Prostate gland (tissue), 2 donors: Measurements from ENCODE around the gene LPP. TPM values are rescaled to one million over a fixed set of nuclear protein-coding genes. Genes with fewer than 3 reads are reported as not detected.

Experiments
- DNase-seq: peaks from one replicate; pipeline ENCODE4 v3.0.0-alpha.2; 2019; ENCODE audit warnings: low spot score
- H3K27ac ChIP-seq, 2 donors: fragments of 200-600 bp; sonication (generic); 2 replicates each; pipeline ENCODE4 v1.5.1; 2017 to 2019
- H3K27me3 ChIP-seq: fragments of 200-600 bp; sonication (generic); replicated peaks from 2 replicates; pipeline ENCODE4 v1.5.1; 2019; ENCODE audit not compliant: insufficient read depth
- H3K36me3 ChIP-seq, 2 donors: fragments of 200-600 bp; sonication (generic); 1 replicate in 1 of 2; 2 replicates in 1 of 2; pipeline versions ENCODE4 v1.5.1 to v1.8.1; 2017 to 2019
- H3K4me1 ChIP-seq: fragments of 200-600 bp; sonication (generic); replicated peaks from 2 replicates; pipeline ENCODE4 v1.5.1; 2019
- H3K4me3 ChIP-seq, 2 donors: fragments of 200-600 bp; sonication (generic); 2 replicates each; pipeline ENCODE4 v1.5.1; 2017 to 2019
- H3K9me3 ChIP-seq: fragments of 200-600 bp; sonication (generic); 2 replicates; pipeline ENCODE4 v1.5.1; 2017
- CTCF ChIP-seq, 4 experiments: fragments of 200-600 bp in 2 of 4; fragments of 450-650 bp in 2 of 4; sonication (generic) in 2 of 4; IDR thresholded peaks; 1 replicate in 3 of 4; 2 replicates in 1 of 4; pipeline ENCODE4 v1.5.1; 2016 to 2019; ENCODE audit warnings: antibody characterized with exemption in 4 of 4, mild to moderate bottlenecking in 2 of 4, moderate library complexity in 2 of 4
- POLR2A ChIP-seq: fragments of 450-650 bp; IDR thresholded peaks from one replicate; pipeline ENCODE4 v1.6.1; 2016; ENCODE audit warnings: antibody characterized with exemption, mild to moderate bottlenecking
- POLR2AphosphoS5 ChIP-seq: sonication (generic); formaldehyde crosslinking; IDR thresholded peaks from one replicate; pipeline ENCODE4 v1.6.1; 2017; ENCODE audit warnings: antibody characterized with exemption
- WGBS: methylation state at CpG from one replicate; pipeline ENCODE4 v1.1.5; 2018; 5-methylcytosine and 5-hydroxymethylcytosine counted together
- intact Hi-C: fragments of 100-400 bp; cut with DNase I; formaldehyde crosslinking; loops from one replicate; pipeline ENCODE4 v1.14.2; 2022
- total RNA-seq, 2 donors: library from RNA; depleted of rRNA; stranded (reverse); fragments of >200 nt; gene quantifications; one replicate each; pipeline ENCODE4 v1.1.0, GENCODE V29; 2016

Gene LPP
- total RNA-seq, 2 donors from 2014 or later, result 219 to 248 TPM

GRCh38 chr3:188432802-188433520, 279.0 kb downstream of the LPP start:
- H3K9me3 ChIP-seq, result no peaks in the 10 kb centered on the region
- no peak overlapping the region for H3K27ac ChIP-seq
- H3K27me3 ChIP-seq, result no peaks in the 10 kb centered on the region
- no peak overlapping the region for H3K4me3 ChIP-seq
- no peaks in the 10 kb centered on the region for H3K36me3 ChIP-seq
- no peaks in the 10 kb centered on the region for H3K4me1 ChIP-seq
- no peak for TF ChIP-seq POLR2AphosphoS5
- TF ChIP-seq POLR2A, result no peak
- TF ChIP-seq CTCF (IDR thresholded peaks at IDR 0.05), result no peak
- no peak for DNase-seq
- intact Hi-C loops, result no loop called here
- WGBS, result 44% methylated on average over 6 of the region's 6 CpGs

- DNase-seq, result no peak
- WGBS, result 83% methylated on average over 5 of the region's 5 CpGs
- no peaks in the 10 kb centered on the region for H3K27me3 ChIP-seq
- no peaks in the 10 kb centered on the region for H3K36me3 ChIP-seq
- no peaks in the 10 kb centered on the region for H3K9me3 ChIP-seq
- no peak overlapping the region for H3K4me3 ChIP-seq
- no peaks in the 10 kb centered on the region for H3K4me1 ChIP-seq
- TF ChIP-seq POLR2A, result no peak
- TF ChIP-seq CTCF (IDR thresholded peaks at IDR 0.05), result no peak
- TF ChIP-seq POLR2AphosphoS5, result no peak
- no peak overlapping the region for H3K27ac ChIP-seq
- intact Hi-C loops, result no loop called here
Measured at GRCh38 chr3:188433521-188434150, 279.7 kb downstream of the LPP start.

- H3K36me3 ChIP-seq, result no peaks in the 10 kb centered on the region
- no peak overlapping the region for H3K4me3 ChIP-seq
- intact Hi-C loops, result no loop called here
- H3K9me3 ChIP-seq, result no peaks in the 10 kb centered on the region
- WGBS, result 91% methylated on average over 3 of the region's 3 CpGs
- DNase-seq, result no peak
- H3K4me1 ChIP-seq, result no peaks in the 10 kb centered on the region
- no peak overlapping the region for H3K27ac ChIP-seq
- no peaks in the 10 kb centered on the region for H3K27me3 ChIP-seq
- no peak for TF ChIP-seq CTCF (IDR thresholded peaks at IDR 0.05)
- TF ChIP-seq POLR2AphosphoS5, result no peak
- TF ChIP-seq POLR2A, result no peak
Measured at GRCh38 chr3:188434594-188434993, 280.6 kb downstream of the LPP start.

GRCh38 chr3:188435266-188435665, 281.3 kb downstream of the LPP start:
- DNase-seq, result no peak
- Histone ChIP-seq H3K27ac (no peak overlapping the region), H3K27me3 (no peaks in the 10 kb centered on the region), H3K36me3 (no peaks in the 10 kb centered on the region), H3K4me3 (no peak overlapping the region), H3K4me1 (no peaks in the 10 kb centered on the region), H3K9me3 (no peaks in the 10 kb centered on the region)
- WGBS, result 57% methylated on average over 1 of the region's 1 CpG
- intact Hi-C loops, result no loop called here
- TF ChIP-seq POLR2A, result no peak

- no peaks in the 10 kb centered on the region for H3K27me3 ChIP-seq
- TF ChIP-seq POLR2AphosphoS5, result no peak
- TF ChIP-seq CTCF (IDR thresholded peaks at IDR 0.05), result no peak
- TF ChIP-seq POLR2A, result no peak
- intact Hi-C loops, result no loop called here
- DNase-seq, result no peak
- no peaks in the 10 kb centered on the region for H3K4me1 ChIP-seq
- H3K4me3 ChIP-seq, result no peak overlapping the region
- H3K36me3 ChIP-seq, result no peaks in the 10 kb centered on the region
- no peak overlapping the region for H3K27ac ChIP-seq
- WGBS, result 69% methylated on average over 2 of the region's 2 CpGs
- H3K9me3 ChIP-seq, result no peaks in the 10 kb centered on the region
Measured at GRCh38 chr3:188437926-188438325, 284.0 kb downstream of the LPP start.
